ENCODE results near the gene SCAI.
"Not testable (repeated sequence)": the region's sequence is repeated elsewhere in the genome, so short reads cannot be mapped to it uniquely, and the experiment has no call there.

The SCAI gene

DNA sequence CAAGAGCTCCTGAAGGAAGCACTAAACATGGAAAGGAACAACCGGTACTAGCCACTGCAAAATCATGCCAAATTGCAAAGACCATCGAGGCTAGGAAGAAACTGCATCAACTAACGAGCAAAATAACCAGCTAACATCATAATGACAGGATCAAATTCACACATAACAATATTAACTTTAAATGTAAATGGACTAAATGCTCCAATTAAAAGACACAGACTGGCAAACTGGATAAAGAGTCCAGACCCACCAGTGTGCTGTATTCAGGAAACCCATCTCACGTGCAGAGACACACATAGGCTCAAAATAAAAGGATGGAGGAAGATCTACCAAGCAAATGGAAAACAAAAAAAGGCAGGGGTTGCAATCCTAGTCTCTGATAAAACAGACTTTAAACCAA lies 131.3 kb downstream of the SCAI start:
- DNase-seq = not testable (repeated sequence)

DNA sequence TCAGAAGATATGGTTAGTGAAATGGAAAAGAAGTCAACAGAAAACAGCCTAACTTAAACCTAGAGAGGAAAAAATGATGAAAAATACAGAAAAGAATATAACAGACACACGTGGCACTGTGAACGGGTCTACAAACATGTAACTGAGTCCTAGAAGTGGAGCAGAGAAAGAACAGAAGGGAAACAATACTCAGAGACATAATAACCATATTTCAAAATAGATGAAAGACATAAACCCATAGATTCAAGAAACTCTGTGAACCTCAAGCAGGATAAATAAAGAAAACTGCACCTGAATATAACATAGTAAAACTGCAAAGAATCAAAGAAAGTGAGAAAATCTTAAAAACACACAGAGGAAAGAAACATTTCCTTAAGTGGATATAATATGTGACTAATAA lies 134.7 kb downstream of the SCAI start:
- no peak for DNase-seq

DNA sequence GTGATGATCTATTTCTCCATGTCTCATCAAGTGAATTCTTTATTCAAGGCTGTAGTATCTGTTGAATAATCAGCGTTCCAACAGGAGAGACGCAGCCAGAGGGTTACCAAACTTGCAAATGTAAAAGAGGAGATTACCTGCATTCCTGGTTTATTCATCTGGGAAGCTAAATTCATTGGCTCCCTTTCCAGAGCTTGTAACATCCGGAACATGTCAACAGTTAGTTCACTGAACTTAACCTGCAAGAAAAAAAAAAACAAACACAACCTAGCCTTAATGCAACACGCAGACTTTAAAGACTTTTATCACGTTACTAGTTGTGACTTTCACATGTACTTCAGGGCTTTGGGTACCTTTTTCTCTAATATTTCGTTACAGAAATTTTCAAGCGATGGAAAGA lies 140.0 kb downstream of the SCAI start:
- no peak for DNase-seq

DNA sequence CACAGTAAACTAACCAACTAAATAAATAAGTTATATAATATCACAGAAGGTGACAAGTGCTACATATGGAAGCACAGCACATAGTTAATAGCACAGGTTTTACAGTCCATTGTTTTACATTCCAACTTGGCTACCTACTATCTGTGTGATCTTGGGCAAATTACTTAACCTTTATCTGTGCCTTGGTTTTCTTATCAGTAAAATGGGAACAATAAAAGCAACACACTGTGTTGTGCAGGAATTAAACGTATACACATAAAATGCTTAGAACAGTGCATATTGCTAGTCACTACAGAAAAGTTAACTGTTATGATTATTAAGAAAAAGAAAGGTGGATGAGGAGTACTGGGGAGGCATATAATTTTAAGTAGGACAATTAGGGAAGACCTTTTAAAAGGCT lies 159.6 kb downstream of the SCAI start:
- DNase-seq = no peak

DNA sequence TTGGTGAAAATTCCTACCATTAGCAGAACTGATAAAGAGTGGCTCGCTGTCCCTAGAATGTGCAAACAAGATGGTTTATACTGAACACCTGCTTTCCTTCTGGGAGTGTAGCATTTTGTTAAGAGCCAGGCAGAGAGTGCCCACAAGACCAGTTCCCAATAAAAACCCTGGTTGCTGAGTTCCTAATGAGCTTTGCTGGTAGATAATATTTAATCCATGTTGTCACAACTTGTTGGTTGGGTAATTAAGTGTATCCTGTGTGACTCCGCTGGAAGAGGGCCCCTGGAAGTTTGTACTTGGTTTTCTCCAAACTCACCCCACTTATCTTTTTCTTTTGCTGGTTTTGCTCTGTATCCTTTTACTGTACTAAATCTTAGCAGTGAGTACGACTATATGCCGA lies 162.9 kb downstream of the SCAI start:
- DNase-seq = no peak

DNA sequence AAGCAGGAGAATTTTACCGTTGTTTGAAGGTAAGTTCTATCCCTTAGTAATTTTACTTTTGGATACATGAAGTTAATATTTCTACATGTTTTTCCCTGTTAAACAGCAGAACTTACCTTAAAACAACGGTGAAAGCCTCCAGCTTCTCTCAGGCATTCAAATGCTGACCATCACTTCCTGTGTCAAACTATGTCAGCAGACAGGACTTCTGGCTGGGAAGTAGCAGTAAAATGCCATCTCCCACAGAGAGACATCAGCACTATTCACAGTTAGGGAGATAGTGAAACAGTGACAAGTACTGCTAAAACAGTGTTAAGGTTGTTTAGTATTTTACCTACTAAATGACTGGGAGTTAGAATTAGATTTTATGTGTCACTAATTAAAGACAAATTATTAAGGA lies 168.2 kb downstream of the SCAI start:
- no peak for DNase-seq

DNA sequence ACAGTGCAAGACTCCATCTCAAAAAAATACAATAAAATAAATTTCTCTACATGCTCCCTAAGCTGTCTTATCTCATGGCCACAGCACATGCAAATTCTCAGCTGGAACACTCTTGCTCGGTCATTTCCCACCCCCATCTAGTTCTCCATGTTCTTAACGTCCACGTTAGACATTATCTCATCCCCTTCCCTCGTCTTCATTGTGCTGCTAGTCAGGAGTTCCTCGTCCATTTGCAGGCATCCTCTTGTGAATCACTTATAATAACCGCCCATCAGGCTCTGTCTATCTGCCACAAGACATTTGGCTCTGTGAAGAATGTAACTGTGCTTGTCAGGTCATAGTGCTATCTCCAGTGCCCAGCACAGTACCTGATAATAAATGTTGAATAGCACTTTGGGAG lies 169.5 kb downstream of the SCAI start:
- DNase-seq = no peak

DNA sequence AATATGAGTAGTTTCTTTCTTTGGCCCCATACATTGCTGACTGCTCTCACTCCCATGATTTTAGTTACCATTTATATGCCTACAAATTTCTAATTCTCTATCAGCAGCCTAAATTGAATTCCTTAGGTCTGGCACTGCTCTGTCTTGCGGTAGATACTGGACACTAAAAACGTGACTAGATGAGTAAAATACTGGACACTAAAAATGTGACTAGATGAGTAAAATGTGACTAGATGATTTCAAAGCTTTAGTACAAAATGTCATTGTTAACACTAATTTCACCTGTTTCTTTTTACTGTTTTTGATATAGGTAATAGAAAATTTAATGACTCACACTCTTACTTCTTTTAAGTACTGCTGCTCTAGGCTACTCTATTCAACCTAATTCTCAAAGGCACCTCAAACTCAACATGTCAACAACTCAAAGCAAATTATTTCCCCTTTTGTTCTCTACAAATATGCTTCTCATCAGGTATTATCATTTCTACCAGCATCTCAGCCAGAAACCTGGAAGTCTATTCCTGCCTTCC lies 171.0 kb downstream of the SCAI start:
- no peak for DNase-seq

DNA sequence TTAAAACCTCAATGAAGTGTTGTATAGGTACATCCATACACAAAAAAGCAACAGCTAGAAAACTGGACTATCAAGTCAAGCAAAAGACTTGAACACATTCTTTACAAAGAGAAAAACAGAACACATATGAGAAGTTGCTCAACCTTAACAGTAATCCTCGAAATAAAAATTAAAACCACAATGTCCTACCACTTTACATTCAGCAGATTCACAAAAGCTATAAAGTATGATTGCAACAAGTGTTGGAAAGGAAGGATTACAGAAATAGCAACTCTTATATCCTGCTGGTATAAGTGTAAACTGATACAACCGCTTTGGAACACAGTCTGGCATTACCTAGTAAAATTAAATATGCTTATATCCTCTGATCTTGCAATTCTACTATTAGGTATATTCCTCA lies 173.9 kb downstream of the SCAI start:
- no peak for DNase-seq

DNA sequence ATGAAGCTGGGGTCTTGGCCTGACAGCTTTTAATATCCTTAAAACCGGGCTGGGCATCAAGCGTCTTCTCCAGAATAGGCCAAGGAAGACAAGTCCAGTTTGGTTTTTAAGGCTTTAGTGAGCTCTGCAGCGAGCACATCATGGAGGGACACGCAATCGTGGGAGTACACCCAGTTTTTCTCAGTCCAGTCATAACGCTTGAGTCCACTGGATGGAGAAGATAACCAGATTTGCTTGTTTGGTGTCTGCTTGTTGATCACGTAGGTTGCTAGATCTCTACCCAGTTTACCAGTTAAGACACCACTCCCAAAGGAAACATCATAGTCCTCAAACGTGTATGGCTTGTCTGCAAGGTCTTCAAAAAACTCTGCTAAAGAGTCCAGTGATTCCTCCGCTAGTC lies 175.1 kb downstream of the SCAI start:
- DNase-seq = no peak

DNA sequence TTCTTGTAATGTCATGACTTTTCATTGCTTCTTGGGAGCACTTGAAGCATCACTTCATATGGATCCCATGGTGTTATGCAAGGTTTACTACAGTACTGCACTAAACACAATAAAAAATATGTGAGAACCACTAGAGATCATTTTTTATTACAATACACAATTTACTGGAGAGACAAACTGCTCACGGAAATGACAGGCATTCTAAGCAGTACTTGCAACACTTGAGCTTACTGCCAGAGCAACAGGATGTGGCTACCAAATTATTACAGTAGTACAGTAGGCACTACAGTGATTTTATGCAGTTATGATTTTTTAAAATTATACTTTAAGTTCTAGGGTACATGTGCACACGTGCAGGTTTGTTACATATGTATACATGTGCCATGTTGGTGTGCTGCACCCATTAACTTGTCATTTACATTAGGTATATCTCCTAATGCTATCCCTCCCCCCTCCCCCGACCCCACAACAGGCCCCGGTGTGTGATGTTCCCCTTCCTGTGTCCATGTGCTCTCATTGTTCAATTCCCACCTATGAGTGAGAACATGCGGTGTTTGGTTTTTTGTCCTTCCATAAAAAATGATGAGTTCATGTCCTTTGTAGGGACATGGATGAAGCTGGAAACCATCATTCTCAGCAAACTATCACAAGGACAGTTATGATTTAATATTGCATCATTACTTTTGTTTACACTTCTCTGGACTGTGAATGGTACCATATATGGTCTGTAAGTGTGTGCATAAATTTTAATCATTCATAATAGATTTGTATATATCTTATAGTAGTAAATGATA lies 177.4 kb downstream of the SCAI start:
- peak; percentile 51 for DNase-seq

DNA sequence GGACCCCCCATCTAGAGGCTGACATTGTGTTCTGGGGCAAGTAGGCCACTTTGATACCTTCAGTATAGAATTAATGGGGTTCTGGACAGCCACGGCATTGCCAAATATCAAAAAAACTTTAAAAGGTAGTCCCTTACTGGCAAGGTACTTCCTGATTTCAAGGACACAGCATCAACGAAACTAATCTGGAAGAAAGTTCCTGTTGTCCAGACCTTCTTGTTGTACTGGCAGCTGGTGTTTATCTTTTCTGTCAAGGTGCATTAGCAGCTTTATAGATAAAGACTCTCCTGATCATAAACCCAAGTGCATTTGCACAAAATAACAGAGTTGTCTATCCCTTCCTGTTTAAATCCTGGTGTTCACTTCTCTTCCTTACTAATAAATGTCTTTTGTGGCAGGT lies 178.7 kb downstream of the SCAI start:
- DNase-seq = no peak

DNA sequence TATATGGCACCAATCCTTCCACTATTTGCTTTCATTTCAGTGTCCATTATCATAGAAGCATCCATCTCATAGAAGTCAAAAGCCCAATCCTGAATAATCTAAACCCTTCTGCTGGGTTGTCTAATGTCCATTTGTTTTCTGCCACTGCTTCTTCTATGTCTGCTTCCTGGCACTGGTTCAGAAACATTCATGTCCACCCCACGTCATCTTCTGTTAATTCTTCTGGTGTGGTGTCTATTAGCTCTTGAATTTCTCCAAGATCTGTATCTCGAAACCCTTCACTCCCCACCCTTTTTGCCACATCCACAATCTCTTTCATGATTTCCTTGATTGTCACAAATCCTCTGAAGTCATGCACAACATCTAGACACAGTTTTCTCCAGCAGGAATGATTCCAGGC lies 179.3 kb downstream of the SCAI start:
- no peak for DNase-seq

DNA sequence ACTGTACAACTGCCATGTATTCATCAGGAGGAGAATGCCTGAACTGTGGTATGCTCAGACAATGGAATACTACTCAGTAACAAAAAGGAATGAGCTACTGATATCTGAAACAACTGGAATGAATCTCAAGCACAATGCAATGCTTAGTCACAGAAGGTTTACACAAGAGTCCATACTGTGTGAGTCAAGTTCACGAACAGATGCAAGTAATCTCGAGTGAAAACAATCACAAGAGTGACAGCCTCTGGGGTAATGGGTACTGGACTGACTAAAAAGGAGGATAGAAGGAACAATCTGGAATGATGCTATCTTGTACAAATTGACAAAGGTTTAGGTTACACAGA lies 182.9 kb downstream of the SCAI start:
- DNase-seq = no peak

DNA sequence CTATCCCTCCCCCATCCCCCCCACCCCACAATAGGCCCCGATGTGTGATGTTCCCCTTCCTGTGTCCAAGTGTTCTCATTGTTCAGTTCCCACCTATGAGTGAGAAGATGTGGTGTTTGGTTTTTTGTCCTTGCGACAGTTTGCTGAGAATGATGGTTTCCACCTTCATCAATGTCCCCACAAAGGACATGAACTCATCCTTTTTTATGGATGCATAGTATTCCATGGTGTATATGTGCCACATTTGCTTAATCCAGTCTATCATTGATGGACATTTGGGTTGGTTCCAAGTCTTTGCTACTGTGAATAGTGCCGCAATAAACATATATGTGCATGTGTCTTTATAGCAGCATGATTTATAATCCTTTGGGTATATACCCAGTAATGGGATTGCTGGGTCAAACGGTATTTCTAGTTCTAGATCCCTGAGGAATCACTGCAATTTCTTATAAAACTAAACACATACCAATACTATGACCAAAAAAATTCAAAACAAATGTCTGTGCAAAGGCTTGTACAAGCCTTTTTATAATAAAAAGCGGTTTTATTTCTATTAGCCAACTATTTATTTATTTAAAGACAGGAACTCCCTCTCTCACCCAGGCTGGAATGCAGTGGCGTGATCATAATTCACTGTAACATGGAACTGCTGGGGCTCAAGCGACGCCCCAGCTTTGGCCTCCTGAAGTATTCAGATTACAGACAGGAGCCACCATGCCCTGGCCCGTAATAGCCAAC lies 183.5 kb downstream of the SCAI start:
- not testable (repeated sequence) for DNase-seq

DNA sequence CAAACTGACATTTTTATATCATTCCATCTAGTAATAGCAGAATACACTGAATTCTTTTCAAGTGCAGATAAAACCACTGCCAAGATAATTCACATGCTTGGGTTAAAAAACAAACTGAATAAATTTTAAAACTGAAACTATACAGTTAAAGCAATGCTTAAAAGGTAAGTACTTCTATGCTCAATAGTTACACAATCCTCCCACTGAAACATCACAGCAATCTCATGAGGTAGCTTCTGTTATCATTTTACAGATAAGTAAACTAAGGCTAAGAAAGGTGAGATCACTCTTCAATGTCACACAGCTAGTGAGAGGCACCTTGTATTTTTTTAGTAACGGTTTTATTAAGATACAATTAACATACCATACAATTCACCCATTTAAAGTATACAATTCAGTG lies 189.1 kb downstream of the SCAI start:
- DNase-seq = no peak

DNA sequence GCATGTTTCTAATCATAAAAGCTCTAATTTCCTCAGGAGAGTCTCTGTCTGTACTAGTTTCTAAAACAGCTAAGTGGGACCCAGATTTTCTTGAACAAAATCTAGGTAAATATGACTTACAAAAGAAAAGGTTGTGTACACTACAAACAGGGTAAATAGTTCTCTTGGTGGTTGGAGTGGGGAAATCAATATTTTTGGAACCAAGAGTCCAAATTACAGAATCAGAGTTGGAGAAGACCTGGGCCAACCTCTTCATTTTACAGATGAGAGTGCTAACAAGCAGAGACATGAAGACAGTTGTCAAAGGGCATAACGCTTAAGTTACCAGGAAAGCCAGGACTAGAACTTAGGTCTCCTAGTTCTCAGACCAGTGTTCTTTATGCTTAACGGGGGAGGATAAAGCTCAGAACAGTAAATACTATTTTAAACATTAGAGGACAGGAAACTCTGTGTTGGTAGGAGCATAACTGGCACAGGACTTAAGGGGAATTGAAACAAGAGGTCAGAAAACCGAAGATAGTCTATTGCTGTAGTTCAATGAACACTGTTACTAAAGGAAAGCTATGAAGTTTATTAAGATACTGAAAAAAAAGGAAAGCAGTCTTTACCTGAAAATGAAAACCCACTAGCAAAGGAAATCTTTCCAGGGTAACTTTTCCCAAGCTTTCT lies 193.1 kb downstream of the SCAI start:
- DNase-seq = no peak

DNA sequence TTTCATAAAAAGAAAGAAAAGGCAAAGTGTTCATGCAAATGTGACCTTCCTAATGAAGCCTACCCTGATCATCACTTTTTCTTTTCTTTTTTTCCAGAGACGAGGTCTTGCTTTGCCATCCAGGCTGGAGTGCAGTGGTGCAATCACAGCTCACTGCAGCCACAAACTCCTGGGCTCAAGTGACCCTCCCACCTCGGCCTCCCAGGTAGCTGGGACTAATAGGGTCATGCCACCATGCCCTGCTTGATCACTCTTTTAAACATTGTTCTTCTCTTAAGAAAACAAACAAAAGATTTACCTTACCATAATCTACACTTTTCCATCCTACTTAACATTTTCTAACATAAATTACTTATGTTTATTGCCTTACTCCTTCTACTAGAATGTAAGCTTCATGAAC lies 193.9 kb downstream of the SCAI start:
- no peak for DNase-seq

DNA sequence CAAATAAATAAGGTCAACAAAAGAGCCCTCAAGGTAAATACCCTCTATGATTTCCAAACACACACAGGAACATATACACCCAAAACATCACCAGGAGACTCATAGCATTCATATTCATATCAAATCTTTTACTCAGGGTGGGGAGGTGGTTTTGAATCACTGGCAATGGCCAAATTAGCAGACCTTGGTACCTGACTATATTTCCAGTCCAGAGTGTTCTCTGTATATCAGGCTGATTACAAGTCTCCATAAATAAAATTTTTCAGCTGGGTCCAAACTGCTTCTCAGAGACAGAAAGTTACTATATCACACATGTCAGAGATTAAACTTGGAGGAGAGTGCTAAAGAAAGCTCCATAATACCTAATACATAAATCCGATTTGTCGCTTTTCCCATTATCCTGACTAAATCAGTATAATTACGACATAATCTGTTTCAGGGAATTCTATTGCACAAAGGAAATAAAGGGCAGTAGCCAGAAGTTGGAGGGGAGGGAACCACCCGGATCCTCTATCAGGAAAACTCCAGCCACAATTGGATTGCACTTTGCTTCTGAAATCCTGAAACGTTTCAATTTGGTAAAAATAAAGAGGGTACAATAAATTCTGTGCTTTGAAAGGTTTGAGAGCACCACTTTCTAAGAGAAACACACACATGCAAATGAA lies 195.5 kb downstream of the SCAI start:
- no peak for DNase-seq

DNA sequence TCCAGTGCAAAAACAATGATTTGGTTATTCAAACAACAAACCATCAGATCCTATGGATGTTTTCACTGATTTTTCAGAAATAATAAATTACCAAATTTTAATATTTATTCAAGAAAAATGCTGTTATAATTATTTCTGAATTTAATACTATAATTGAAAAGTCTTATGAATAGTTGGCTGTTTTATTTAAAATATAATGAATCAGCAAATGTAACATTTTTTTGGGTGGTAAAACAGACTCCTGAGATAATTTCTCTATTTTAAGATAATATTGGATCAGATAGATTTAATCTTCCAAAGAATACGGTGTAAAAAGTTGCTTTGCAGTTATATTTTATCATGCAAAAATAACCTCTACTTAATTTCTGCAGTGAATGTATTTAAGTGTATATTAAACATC lies 197.2 kb downstream of the SCAI start:
- no peak for DNase-seq

DNA sequence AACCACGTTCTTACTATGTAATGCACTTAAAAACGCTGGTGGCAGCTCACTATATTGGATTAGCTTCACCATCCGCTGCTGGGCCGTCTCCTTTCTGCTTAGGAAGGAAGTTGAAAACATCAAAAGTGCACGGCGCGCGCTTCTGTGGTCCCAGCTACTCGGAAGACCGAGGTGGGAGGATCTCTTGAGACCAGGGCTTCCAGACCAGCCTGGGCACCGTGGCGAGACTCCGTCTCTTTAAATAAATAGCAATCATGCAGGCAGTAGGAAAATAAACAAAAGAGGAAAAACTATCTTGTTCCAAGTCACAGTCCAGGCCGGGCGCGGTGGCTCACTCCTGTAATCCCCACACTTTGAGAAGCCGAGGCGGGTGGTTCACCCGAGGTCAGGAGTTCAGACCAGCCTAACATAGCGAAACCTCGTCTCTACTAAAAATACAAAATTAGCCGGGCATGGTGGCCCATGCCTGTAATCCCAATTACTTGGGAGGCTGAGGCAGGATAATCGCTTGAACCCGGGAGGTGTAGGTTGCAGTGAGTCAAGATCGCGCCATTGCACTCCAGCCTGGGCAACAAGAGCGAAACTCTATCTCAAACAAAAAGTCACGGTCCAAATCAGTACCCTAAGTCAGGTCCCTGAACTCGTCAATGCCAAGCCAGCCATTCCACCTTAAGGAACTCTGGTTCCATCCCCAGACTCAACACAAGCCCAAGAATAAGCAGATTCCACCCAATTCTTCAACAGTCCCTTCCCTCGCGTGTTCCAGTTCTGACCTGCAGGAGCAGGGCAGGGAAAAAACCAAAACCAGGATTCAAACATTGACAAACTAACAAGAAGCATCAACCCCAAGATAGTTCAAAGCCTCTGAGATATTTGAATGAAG lies 201.4 kb downstream of the SCAI start:
- peak; percentile 70 for DNase-seq
